ENCODE measurements around the gene BCAT1. TPM values are rescaled to one million over a fixed set of nuclear protein-coding genes. Genes with fewer than 3 reads are reported as not detected.

BCAT1 gene
- total and polyA plus RNA-seq, 9 of the 15 experiments (the other 6 are each of a cell fraction or from before 2014, with no cell fraction given): 38.5 to 157 (median 66.8) TPM

DNA sequence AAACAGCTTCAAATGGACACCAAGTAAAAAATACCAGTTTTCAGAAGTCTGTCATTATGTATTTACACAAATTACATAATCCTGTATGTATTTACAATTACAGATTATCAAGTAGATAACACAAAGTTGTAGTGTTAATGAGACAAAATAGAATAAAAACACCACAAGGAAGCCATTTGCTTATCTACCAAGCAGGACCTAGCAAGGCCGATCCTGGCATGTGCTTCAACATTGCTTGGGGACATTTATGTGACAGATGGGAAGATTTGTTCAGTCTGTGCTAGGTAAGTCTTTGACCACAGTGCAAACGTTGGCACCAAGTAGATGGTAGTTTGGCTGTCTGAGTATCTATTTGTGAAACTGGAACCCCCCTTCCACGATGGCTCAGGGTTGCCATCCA, 35.8 kb downstream of the BCAT1 start:
- TF ChIP-seq ZSCAN29 (IDR thresholded peaks at IDR 0.05) (no peak), HDGF (IDR thresholded peaks at IDR 0.05) (no peak), BRD4 (IDR thresholded peaks at IDR 0.05) (no peak), ZNF436 (CRISPR knock-in tag; IDR thresholded peaks at IDR 0.05) (no peak), ZNF77 (CRISPR knock-in tag; IDR thresholded peaks at IDR 0.05) (no peak)
- TF ChIP-seq, protein P1, sequence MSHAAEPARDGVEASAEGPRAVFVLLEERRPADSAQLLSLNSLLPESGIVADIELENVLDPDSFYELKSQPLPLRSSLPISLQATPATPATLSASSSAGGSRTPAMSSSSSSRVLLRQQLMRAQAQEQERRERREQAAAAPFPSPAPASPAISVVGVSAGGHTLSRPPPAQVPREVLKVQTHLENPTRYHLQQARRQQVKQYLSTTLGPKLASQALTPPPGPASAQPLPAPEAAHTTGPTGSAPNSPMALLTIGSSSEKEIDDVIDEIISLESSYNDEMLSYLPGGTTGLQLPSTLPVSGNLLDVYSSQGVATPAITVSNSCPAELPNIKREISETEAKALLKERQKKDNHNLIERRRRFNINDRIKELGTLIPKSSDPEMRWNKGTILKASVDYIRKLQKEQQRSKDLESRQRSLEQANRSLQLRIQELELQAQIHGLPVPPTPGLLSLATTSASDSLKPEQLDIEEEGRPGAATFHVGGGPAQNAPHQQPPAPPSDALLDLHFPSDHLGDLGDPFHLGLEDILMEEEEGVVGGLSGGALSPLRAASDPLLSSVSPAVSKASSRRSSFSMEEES (CRISPR knock-in tag; IDR thresholded peaks at IDR 0.05): no peak
- in situ Hi-C loops (cut with MboI): no loop called here
- DNase-seq (ENCODE audit: extremely low read depth in 1 of 4, low spot score in 3 of 4): no peak
- peaks cover 25% of the 10 kb centered on the region; the same call in 2 of the 3 replicates for H3K36me3 ChIP-seq (ENCODE audit: control insufficient read depth, insufficient read depth, low read length)
- no TSS peak for BruUV-seq (replicated peaks)
- no peak for ATAC-seq
- H3K4me3 ChIP-seq: no peak overlapping the region
- 48% methylated on average over 3 of the region's 3 CpGs for WGBS (ENCODE audit: insufficient coverage, low coverage, missing lambda C conversion rate)
- H4K20me1 ChIP-seq (replicated peaks; ENCODE audit: control insufficient read depth, insufficient read depth, low read length): peaks cover 10% of the 10 kb centered on the region
- H3K4me2 ChIP-seq (ENCODE audit: insufficient read depth, low read length): no peak overlapping the region
- CTCF ChIA-PET (ENCODE audit: low intra/inter-chr PET ratio): no interaction called here
- H3K9me3 ChIP-seq (replicated peaks; ENCODE audit: control insufficient read depth, insufficient read depth, low read depth, low read length): no peaks in the 10 kb centered on the region
- H3K4me1 ChIP-seq (replicated peaks in 1 of 2; ENCODE audit: control insufficient read depth in 2 of 2, insufficient read depth in 2 of 2, low read length in 2 of 2): peaks cover 6 to 11% of the 10 kb centered on the region in 2 experiments; a peak in 3 of 5 replicates
- H3K9me1 ChIP-seq (ENCODE audit: control insufficient read depth, insufficient read depth, low read length): peaks cover 3% of the 10 kb centered on the region
- POLR2A ChIA-PET: no interaction called here
- no peak for FAIRE-seq
- H3K79me2 ChIP-seq (ENCODE audit: control insufficient read depth, insufficient read depth, low read length): peaks cover 88% of the 10 kb centered on the region
- H2AFZ ChIP-seq (ENCODE audit: low read depth, low read length): no peak overlapping the region
- no peak overlapping the region for H3K9ac ChIP-seq (ENCODE audit: insufficient read depth in 1 of 2, low read depth in 2 of 2, low read length in 2 of 2)
- intact Hi-C loops (cut with micrococcal nuclease): no loop called here
- no peak overlapping the region for H3K27ac ChIP-seq (ENCODE audit: extremely low read depth, low read depth, low read length)
- H3K27me3 ChIP-seq (ENCODE audit: control insufficient read depth in 2 of 2, insufficient read depth in 2 of 2, low read length in 2 of 2): no peaks in the 10 kb centered on the region
